HEK293 (cell line): Measurements from ENCODE around the gene NPR3.

Experiments
- CTCF ChIP-seq: fragments of 450-650 bp; formaldehyde crosslinking; IDR thresholded peaks from 2 replicates; pipeline ENCODE4 v1.5.1; 2016; ENCODE audit warnings: missing biosample characterization, missing genetic modification characterization
- HOXA7 ChIP-seq: sonication (generic); formaldehyde crosslinking; IDR thresholded peaks from 2 replicates; pipeline ENCODE4 v1.8.1; 2022; ENCODE audit warnings: missing genetic modification reagents, borderline replicate concordance
- KLF10 ChIP-seq: fragments of 450-650 bp; IDR thresholded peaks from 2 replicates; pipeline ENCODE4 v1.5.1; 2018; ENCODE audit warnings: missing biosample characterization, mild to moderate bottlenecking, missing genetic modification characterization
- KLF9 ChIP-seq: fragments of 450-650 bp; formaldehyde crosslinking; IDR thresholded peaks from 2 replicates; pipeline ENCODE4 v1.5.1; 2016; ENCODE audit warnings: missing biosample characterization, missing genetic modification characterization, low read depth
- SALL2 ChIP-seq: fragments of 450-650 bp; formaldehyde crosslinking; IDR thresholded peaks from 2 replicates; pipeline ENCODE4 v1.5.0; 2017; ENCODE audit warnings: missing biosample characterization, mild to moderate bottlenecking, missing genetic modification characterization, borderline replicate concordance
- TCF7L2 ChIP-seq: IDR thresholded peaks from 2 replicates; pipeline ENCODE4 v1.6.1; 2011; ENCODE audit warnings: low read depth, mild to moderate bottlenecking, inconsistent platforms, low read length, moderate library complexity, borderline replicate concordance
- ZBTB1 ChIP-seq: fragments of 450-650 bp; formaldehyde crosslinking; IDR thresholded peaks from 2 replicates; pipeline ENCODE4 v1.5.1; 2016; ENCODE audit warnings: missing biosample characterization, missing genetic modification characterization
- ZBTB6 ChIP-seq: fragments of 450-650 bp; formaldehyde crosslinking; IDR thresholded peaks from 2 replicates; pipeline ENCODE4 v1.5.1; 2017; ENCODE audit warnings: missing biosample characterization, missing genetic modification characterization
- ZNF121 ChIP-seq: fragments of 450-650 bp; formaldehyde crosslinking; IDR thresholded peaks from 2 replicates; pipeline ENCODE4 v1.5.1; 2016; ENCODE audit warnings: missing biosample characterization, missing genetic modification characterization
- ZNF302 ChIP-seq: fragments of 450-650 bp; formaldehyde crosslinking; IDR thresholded peaks from 2 replicates; pipeline ENCODE4 v1.5.1; 2016; ENCODE audit warnings: missing biosample characterization, missing genetic modification characterization, low read depth
- ZNF549 ChIP-seq: fragments of 450-650 bp; IDR thresholded peaks from 2 replicates; pipeline ENCODE4 v1.5.1; 2018; ENCODE audit warnings: missing biosample characterization, missing genetic modification characterization, mild to moderate bottlenecking, inconsistent platforms, moderate library complexity
- ZNF596 ChIP-seq: fragments of 450-650 bp; IDR thresholded peaks from 2 replicates; pipeline ENCODE4 v1.5.0; 2018; ENCODE audit warnings: missing biosample characterization, mild to moderate bottlenecking, missing genetic modification characterization, moderate library complexity
- ZNF626 ChIP-seq: fragments of 450-650 bp; sonication (Bioruptor Pico); formaldehyde crosslinking; IDR thresholded peaks from 2 replicates; pipeline ENCODE4 v1.5.1; 2018; ENCODE audit warnings: missing biosample characterization, missing genetic modification characterization, inconsistent platforms
- ZSCAN16 ChIP-seq: fragments of 450-650 bp; formaldehyde crosslinking; IDR thresholded peaks from 2 replicates; pipeline ENCODE4 v1.5.1; 2016; ENCODE audit warnings: missing biosample characterization, missing genetic modification characterization

GRCh38 chr5:32803656-32804055, 92.5 kb downstream of the NPR3 start:
- TF ChIP-seq ZBTB1 (no peak), ZBTB6 (tag by site-specific recombination) (no peak), CTCF (tag by site-specific recombination) (no peak), SALL2 (tag by site-specific recombination) (no peak), ZNF596 (no peak), ZSCAN16 (tag by site-specific recombination) (no peak), HOXA7 (no peak), ZNF121 (no peak), ZNF302 (tag by site-specific recombination) (no peak), KLF9 (no peak), ZNF549 (no peak), TCF7L2 (no peak), KLF10 (tag by site-specific recombination) (no peak), ZNF626 (tag by site-specific recombination) (no peak)
